GM19035 (cell line): ENCODE results near the gene KPNA3.
"Not testable (repeated sequence)": the region's sequence is repeated elsewhere in the genome, so short reads cannot be mapped to it uniquely, and the experiment has no call there.

Experiments
- ATAC-seq: cut with Tn5 transposase; IDR thresholded peaks from one replicate; pipeline ENCODE4 v1.9.1; 2021; ENCODE audit not compliant: unreplicated experiment

The KPNA3 gene

GRCh38 chr13:49792550-49793324, at the start of gene KPNA3:
TSS of gene KPNA3 (minus strand) at chr13:49792682. CDS start at chr13:49792506, 176 bp downstream.
- ATAC-seq: peak; percentile 88

- ATAC-seq: no peak
These were observed 49.5 kb upstream of the KPNA3 start for GRCh38 chr13:49841964-49842363.

GRCh38 chr13:49840675-49841074, 48.2 kb upstream of the KPNA3 start:
- no peak for ATAC-seq

- no peak for ATAC-seq
These were observed 47.8 kb upstream of the KPNA3 start for GRCh38 chr13:49840266-49840665.

GRCh38 chr13:49838989-49839388, 46.5 kb upstream of the KPNA3 start:
- ATAC-seq: no peak

GRCh38 chr13:49836516-49836915, 44.0 kb upstream of the KPNA3 start:
- no peak for ATAC-seq

GRCh38 chr13:49833402-49833801, 40.9 kb upstream of the KPNA3 start:
- no peak for ATAC-seq

- no peak for ATAC-seq
These were observed 39.0 kb upstream of the KPNA3 start for GRCh38 chr13:49831455-49831854.

GRCh38 chr13:49830721-49831120, 38.2 kb upstream of the KPNA3 start:
- ATAC-seq: no peak

- ATAC-seq: no peak
These were observed 37.2 kb upstream of the KPNA3 start for GRCh38 chr13:49829715-49830114.

GRCh38 chr13:49828453-49828852, 36.0 kb upstream of the KPNA3 start:
- no peak for ATAC-seq

- no peak for ATAC-seq
These were observed 35.4 kb upstream of the KPNA3 start for GRCh38 chr13:49827891-49828290.

- no peak for ATAC-seq
These were observed 34.9 kb upstream of the KPNA3 start for GRCh38 chr13:49827336-49827735.

- no peak for ATAC-seq
These were observed 28.9 kb upstream of the KPNA3 start for GRCh38 chr13:49821216-49822009.

GRCh38 chr13:49820591-49821215, 28.2 kb upstream of the KPNA3 start:
- no peak for ATAC-seq

- not testable (repeated sequence) for ATAC-seq
These were observed 23.6 kb upstream of the KPNA3 start for GRCh38 chr13:49816047-49816446.

- ATAC-seq: no peak
These were observed 22.2 kb upstream of the KPNA3 start for GRCh38 chr13:49814551-49815270.

- ATAC-seq: no peak
These were observed 20.3 kb upstream of the KPNA3 start for GRCh38 chr13:49812812-49813211.

- no peak for ATAC-seq
These were observed 19.0 kb upstream of the KPNA3 start for GRCh38 chr13:49811527-49811908.

- no peak for ATAC-seq
These were observed 18.4 kb upstream of the KPNA3 start for GRCh38 chr13:49810567-49811526.
